ENCODE data around the gene MRPL53.

GRCh38 chr2:74503506-74504475, 31.3 kb upstream of the MRPL53 start:
- TF ChIP-seq, protein P1, sequence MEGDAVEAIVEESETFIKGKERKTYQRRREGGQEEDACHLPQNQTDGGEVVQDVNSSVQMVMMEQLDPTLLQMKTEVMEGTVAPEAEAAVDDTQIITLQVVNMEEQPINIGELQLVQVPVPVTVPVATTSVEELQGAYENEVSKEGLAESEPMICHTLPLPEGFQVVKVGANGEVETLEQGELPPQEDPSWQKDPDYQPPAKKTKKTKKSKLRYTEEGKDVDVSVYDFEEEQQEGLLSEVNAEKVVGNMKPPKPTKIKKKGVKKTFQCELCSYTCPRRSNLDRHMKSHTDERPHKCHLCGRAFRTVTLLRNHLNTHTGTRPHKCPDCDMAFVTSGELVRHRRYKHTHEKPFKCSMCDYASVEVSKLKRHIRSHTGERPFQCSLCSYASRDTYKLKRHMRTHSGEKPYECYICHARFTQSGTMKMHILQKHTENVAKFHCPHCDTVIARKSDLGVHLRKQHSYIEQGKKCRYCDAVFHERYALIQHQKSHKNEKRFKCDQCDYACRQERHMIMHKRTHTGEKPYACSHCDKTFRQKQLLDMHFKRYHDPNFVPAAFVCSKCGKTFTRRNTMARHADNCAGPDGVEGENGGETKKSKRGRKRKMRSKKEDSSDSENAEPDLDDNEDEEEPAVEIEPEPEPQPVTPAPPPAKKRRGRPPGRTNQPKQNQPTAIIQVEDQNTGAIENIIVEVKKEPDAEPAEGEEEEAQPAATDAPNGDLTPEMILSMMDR (tag by site-specific recombination; IDR thresholded peaks at IDR 0.05): no peak
- TF ChIP-seq HOXA7 (CRISPR knock-in tag; IDR thresholded peaks at IDR 0.05; ENCODE audit: borderline replicate concordance) (no peak), ZNF274 (IDR thresholded peaks at IDR 0.05; ENCODE audit: low read length) (no peak), ZNF274 (tag by site-specific recombination; IDR thresholded peaks at IDR 0.05; ENCODE audit: borderline replicate concordance) (no peak), REST (tag by site-specific recombination; IDR thresholded peaks at IDR 0.05) (no peak), MZF1 (tag by site-specific recombination; IDR thresholded peaks at IDR 0.05; ENCODE audit: borderline replicate concordance) (no peak), ATF2 (tag by site-specific recombination; IDR thresholded peaks at IDR 0.05; ENCODE audit: low read depth) (no peak), ZNF830 (tag by site-specific recombination; IDR thresholded peaks at IDR 0.05; ENCODE audit: low read depth) (no peak), ZNF354C (tag by site-specific recombination; IDR thresholded peaks at IDR 0.05; ENCODE audit: borderline replicate concordance, low read depth) (no peak), ZNF184 (tag by site-specific recombination; IDR thresholded peaks at IDR 0.05) (no peak), ZNF626 (tag by site-specific recombination; IDR thresholded peaks at IDR 0.05) (no peak), ZNF610 (tag by site-specific recombination; IDR thresholded peaks at IDR 0.05; ENCODE audit: borderline replicate concordance) (no peak), PRDM10 (tag by site-specific recombination; IDR thresholded peaks at IDR 0.05) (no peak)
- TF ChIP-seq, protein P2, sequence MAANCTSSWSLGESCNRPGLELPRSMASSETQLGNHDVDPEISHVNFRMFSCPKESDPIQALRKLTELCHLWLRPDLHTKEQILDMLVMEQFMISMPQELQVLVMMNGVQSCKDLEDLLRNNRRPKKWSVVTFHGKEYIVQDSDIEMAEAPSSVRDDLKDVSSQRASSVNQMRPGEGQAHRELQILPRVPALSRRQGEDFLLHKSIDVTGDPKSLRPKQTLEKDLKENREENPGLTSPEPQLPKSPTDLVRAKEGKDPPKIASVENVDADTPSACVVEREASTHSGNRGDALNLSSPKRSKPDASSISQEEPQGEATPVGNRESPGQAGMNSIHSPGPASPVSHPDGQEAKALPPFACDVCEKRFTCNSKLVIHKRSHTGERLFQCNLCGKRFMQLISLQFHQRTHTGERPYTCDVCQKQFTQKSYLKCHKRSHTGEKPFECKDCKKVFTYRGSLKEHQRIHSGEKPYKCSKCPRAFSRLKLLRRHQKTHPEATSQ (tag by site-specific recombination; IDR thresholded peaks at IDR 0.05): no peak

Data from HEK293 (cell line).